K562 (cell line): ENCODE measurements around the gene HK2. TPM values are rescaled to one million over a fixed set of nuclear protein-coding genes. Genes with fewer than 3 reads are reported as not detected.

Experiments
- BHLHE40 ChIP-seq: IDR thresholded peaks from 2 replicates; pipeline ENCODE4 v1.6.1; 2011; ENCODE audit warnings: low read length, improper control_type of control experiment
- FUS ChIP-seq: fragments of 200-400 bp; formaldehyde crosslinking; optimal IDR thresholded peaks from 2 replicates; pipeline ENCODE3; 2017; ENCODE audit warnings: low read depth, low read length
- HNRNPLL ChIP-seq: fragments of 200-400 bp; formaldehyde crosslinking; IDR thresholded peaks from 2 replicates; pipeline ENCODE4 v1.6.1; 2017; ENCODE audit warnings: low read length, low read depth, mild to moderate bottlenecking; ENCODE audit not compliant: poor library complexity, severe bottlenecking
- MAZ ChIP-seq, 2 experiments: fragments of 450-650 bp in 1 of 2; sonication (generic) in 1 of 2; formaldehyde crosslinking; IDR thresholded peaks in 1 of 2; conservative IDR thresholded peaks in 1 of 2; 2 replicates each; pipeline versions ENCODE4 v1.4.0 to v1.5.0; 2020; ENCODE audit warnings: mild to moderate bottlenecking in 1 of 2, missing genetic modification reagents in 1 of 2
- NCOR1 ChIP-seq: fragments of 450-650 bp; IDR thresholded peaks from 2 replicates; pipeline ENCODE4 v1.6.1; 2016; ENCODE audit warnings: mild to moderate bottlenecking, moderate library complexity
- NR1H2 ChIP-seq: sonication (generic); formaldehyde crosslinking; IDR thresholded peaks from 2 replicates; pipeline ENCODE4 v1.4.0; 2020; ENCODE audit warnings: mild to moderate bottlenecking, missing genetic modification reagents
- NRF1 ChIP-seq, 2 experiments: fragments of 450-650 bp; IDR thresholded peaks in 1 of 2; conservative IDR thresholded peaks in 1 of 2; 2 replicates each; pipeline ENCODE4 v1.6.1; 2014; ENCODE audit warnings: mild to moderate bottlenecking in 2 of 2
- POLR2G ChIP-seq: fragments of 200-400 bp; formaldehyde crosslinking; IDR thresholded peaks from 2 replicates; pipeline ENCODE4 v1.6.1; 2017; ENCODE audit warnings: low read depth, mild to moderate bottlenecking, antibody characterized with exemption, low read length, moderate library complexity
- RAD21 ChIP-seq, 2 experiments: fragments of 250-450 bp in 1 of 2; fragments of 450-650 bp in 1 of 2; sonication (Bioruptor Pico) in 1 of 2; formaldehyde crosslinking in 1 of 2; IDR thresholded peaks in 1 of 2; conservative IDR thresholded peaks in 1 of 2; 2 replicates each; pipeline versions ENCODE4 v1.4.0 to v1.8.0; 2020 to 2022; ENCODE audit warnings: mild to moderate bottlenecking in 2 of 2, moderate library complexity in 1 of 2
- RB1 ChIP-seq: fragments of 450-650 bp; IDR thresholded peaks from 2 replicates; pipeline ENCODE4 v1.6.1; 2017; ENCODE audit warnings: low read depth, mild to moderate bottlenecking
- STAG1 ChIP-seq: sonication (generic); formaldehyde crosslinking; IDR thresholded peaks from 2 replicates; pipeline ENCODE4 v1.5.0; 2020; ENCODE audit warnings: missing genetic modification reagents, borderline replicate concordance
- ZBTB7A ChIP-seq: IDR thresholded peaks from 2 replicates; pipeline ENCODE4 v1.6.1; 2011; ENCODE audit warnings: low read depth, mild to moderate bottlenecking, low read length, moderate library complexity, borderline replicate concordance; ENCODE audit not compliant: control insufficient read depth
- ZNF561 ChIP-seq: fragments of 450-650 bp; formaldehyde crosslinking; conservative IDR thresholded peaks from 2 replicates; pipeline ENCODE4 v1.4.0; 2020; ENCODE audit warnings: mild to moderate bottlenecking, moderate library complexity
- polyA plus RNA-seq, 8 experiments: library from polyadenylated mRNA; depleted of rRNA in 4 of 8; stranded (reverse) in 5 of 8; unstranded in 3 of 8; fragments of >200 nt; fragmentation: Nextera tagmentation in 2 of 8; fragmentation: Illumina TruSeq in 1 of 8; extraction: Ambion mirVana in 2 of 8; extraction: Trizol in 1 of 8; gene quantifications; 2 replicates each; pipeline versions ENCODE4 v1.2.1 to v1.2.3, GENCODE V29; 2011 to 2014; ENCODE audit warnings: inconsistent platforms in 1 of 8, missing spikeins in 1 of 8
- total RNA-seq, 7 experiments: library from RNA; depleted of rRNA in 6 of 7; stranded (reverse); fragments of >200 nt in 6 of 7; fragmentation: Illumina TruSeq in 2 of 7; extraction: Trizol in 2 of 7; gene quantifications; 2 replicates each; pipeline versions ENCODE4 v1.2.1 to v1.2.3, GENCODE V29; 2011 to 2021; ENCODE audit warnings: low replicate concordance in 1 of 7
- TF ChIP-seq, protein P1 (sequence below), 3 experiments: IDR thresholded peaks in 2 of 3; conservative IDR thresholded peaks in 1 of 3; 2 replicates each; pipeline ENCODE4 v1.5.1; 2011 to 2012; ENCODE audit warnings: low read length in 3 of 3, mild to moderate bottlenecking in 3 of 3, control low read depth in 2 of 3, improper control_type of control experiment in 1 of 3, inconsistent platforms in 1 of 3, low read depth in 1 of 3, mixed read lengths in 1 of 3, moderate library complexity in 1 of 3; ENCODE audit not compliant: insufficient read depth in 2 of 3
- TF ChIP-seq, protein P2 (sequence below): sonication (generic); formaldehyde crosslinking; IDR thresholded peaks from 2 replicates; pipeline ENCODE4 v1.8.0; 2022; ENCODE audit warnings: missing genetic modification reagents, mild to moderate bottlenecking, moderate library complexity, borderline replicate concordance
- TF ChIP-seq, protein P3 (sequence below): IDR thresholded peaks from 2 replicates; pipeline ENCODE4 v1.6.1; 2011; ENCODE audit warnings: borderline replicate concordance, low read depth, mild to moderate bottlenecking, moderate library complexity, low read length; ENCODE audit not compliant: insufficient read depth, poor library complexity, severe bottlenecking
- TF ChIP-seq, protein P4 (sequence below): fragments of 450-650 bp; formaldehyde crosslinking; IDR thresholded peaks from 2 replicates; pipeline ENCODE4 v1.4.0; 2020; ENCODE audit warnings: mild to moderate bottlenecking, moderate library complexity
- TF ChIP-seq, protein P5 (sequence below): fragments of 250-450 bp; sonication (Bioruptor Pico); IDR thresholded peaks from 2 replicates; pipeline ENCODE4 v1.8.0; 2021; ENCODE audit warnings: moderate library complexity, mild to moderate bottlenecking, inconsistent platforms

Gene HK2
- total and polyA plus RNA-seq, 9 of the 15 experiments (the other 6 are each of a cell fraction or from before 2014, with no cell fraction given) = 4.7 to 56.0 (median 19.9) TPM

DNA sequence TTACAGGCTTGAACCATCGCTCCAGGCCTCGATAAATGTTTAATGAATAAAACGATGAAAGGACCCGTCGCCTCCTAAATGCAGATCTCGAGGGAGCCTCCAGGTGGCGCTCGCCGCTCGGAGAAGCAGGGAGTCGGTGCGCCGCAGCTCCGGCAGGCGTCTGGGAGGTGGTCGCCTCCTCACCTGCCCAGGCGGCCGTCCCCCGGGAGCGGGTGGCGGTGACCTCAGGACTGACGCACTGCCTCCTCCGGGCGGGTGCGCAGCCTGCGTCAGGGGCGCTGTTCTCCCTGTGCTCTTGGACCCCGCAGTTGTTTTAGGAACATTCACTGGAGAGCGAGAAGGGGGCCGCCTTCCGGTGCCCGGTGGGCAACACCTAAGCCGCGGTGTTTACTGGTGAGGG, 85.9 kb downstream of the HK2 start (continued):
- TF ChIP-seq, protein P1, sequence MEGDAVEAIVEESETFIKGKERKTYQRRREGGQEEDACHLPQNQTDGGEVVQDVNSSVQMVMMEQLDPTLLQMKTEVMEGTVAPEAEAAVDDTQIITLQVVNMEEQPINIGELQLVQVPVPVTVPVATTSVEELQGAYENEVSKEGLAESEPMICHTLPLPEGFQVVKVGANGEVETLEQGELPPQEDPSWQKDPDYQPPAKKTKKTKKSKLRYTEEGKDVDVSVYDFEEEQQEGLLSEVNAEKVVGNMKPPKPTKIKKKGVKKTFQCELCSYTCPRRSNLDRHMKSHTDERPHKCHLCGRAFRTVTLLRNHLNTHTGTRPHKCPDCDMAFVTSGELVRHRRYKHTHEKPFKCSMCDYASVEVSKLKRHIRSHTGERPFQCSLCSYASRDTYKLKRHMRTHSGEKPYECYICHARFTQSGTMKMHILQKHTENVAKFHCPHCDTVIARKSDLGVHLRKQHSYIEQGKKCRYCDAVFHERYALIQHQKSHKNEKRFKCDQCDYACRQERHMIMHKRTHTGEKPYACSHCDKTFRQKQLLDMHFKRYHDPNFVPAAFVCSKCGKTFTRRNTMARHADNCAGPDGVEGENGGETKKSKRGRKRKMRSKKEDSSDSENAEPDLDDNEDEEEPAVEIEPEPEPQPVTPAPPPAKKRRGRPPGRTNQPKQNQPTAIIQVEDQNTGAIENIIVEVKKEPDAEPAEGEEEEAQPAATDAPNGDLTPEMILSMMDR (IDR thresholded peaks at IDR 0.05 in 2 of 3, conservative IDR thresholded peaks at IDR 0.05 in 1 of 3; ENCODE audit: insufficient read depth in 2 of 3, low read depth in 1 of 3, low read length in 3 of 3) = peak; percentile 83 to 93 (median 89)
- no peak for TF ChIP-seq ZNF561
- TF ChIP-seq HNRNPLL = peak; percentile 71
- TF ChIP-seq, protein P2, sequence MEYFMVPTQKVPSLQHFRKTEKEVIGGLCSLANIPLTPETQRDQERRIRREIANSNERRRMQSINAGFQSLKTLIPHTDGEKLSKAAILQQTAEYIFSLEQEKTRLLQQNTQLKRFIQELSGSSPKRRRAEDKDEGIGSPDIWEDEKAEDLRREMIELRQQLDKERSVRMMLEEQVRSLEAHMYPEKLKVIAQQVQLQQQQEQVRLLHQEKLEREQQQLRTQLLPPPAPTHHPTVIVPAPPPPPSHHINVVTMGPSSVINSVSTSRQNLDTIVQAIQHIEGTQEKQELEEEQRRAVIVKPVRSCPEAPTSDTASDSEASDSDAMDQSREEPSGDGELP (CRISPR knock-in tag) = peak; percentile 45; the same call in 1 of the 2 replicates
- peak; percentile 63; the same call in 1 of the 2 replicates for TF ChIP-seq STAG1 (CRISPR knock-in tag)
- TF ChIP-seq, protein P3, sequence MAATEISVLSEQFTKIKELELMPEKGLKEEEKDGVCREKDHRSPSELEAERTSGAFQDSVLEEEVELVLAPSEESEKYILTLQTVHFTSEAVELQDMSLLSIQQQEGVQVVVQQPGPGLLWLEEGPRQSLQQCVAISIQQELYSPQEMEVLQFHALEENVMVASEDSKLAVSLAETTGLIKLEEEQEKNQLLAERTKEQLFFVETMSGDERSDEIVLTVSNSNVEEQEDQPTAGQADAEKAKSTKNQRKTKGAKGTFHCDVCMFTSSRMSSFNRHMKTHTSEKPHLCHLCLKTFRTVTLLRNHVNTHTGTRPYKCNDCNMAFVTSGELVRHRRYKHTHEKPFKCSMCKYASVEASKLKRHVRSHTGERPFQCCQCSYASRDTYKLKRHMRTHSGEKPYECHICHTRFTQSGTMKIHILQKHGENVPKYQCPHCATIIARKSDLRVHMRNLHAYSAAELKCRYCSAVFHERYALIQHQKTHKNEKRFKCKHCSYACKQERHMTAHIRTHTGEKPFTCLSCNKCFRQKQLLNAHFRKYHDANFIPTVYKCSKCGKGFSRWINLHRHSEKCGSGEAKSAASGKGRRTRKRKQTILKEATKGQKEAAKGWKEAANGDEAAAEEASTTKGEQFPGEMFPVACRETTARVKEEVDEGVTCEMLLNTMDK = peak; percentile 35
- TF ChIP-seq ZBTB7A = peak; percentile 76; the same call in 1 of the 2 replicates
- peak; percentile 72 for TF ChIP-seq RB1
- TF ChIP-seq MAZ (CRISPR knock-in tag; conservative IDR thresholded peaks at IDR 0.05 in 1 of 2, IDR thresholded peaks at IDR 0.05 in 1 of 2) = peak in 1 of 2 experiments; percentile 42; a peak in 1 of 4 replicates
- TF ChIP-seq NR1H2 (CRISPR knock-in tag) = no peak
- TF ChIP-seq BHLHE40 = 0 out of 2 replicates have a peak, but pooled peaks have one; percentile 20
- TF ChIP-seq NRF1 (conservative IDR thresholded peaks at IDR 0.05 in 1 of 2, IDR thresholded peaks at IDR 0.05 in 1 of 2) = 0 out of 4 replicates have a peak, but pooled peaks of 1 of the 2 experiments have one; percentile 23
- peak; percentile 85 to 94 for TF ChIP-seq RAD21 (CRISPR knock-in tag; conservative IDR thresholded peaks at IDR 0.05 in 1 of 2, IDR thresholded peaks at IDR 0.05 in 1 of 2)
- peak; percentile 53 for TF ChIP-seq POLR2G
- TF ChIP-seq FUS = no peak
- TF ChIP-seq NCOR1 = no peak
- TF ChIP-seq, protein P4, sequence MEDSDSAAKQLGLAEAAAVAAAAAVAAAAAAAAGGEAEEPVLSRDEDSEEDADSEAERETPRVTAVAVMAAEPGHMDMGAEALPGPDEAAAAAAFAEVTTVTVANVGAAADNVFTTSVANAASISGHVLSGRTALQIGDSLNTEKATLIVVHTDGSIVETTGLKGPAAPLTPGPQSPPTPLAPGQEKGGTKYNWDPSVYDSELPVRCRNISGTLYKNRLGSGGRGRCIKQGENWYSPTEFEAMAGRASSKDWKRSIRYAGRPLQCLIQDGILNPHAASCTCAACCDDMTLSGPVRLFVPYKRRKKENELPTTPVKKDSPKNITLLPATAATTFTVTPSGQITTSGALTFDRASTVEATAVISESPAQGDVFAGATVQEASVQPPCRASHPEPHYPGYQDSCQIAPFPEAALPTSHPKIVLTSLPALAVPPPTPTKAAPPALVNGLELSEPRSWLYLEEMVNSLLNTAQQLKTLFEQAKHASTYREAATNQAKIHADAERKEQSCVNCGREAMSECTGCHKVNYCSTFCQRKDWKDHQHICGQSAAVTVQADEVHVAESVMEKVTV (CRISPR knock-in tag) = peak; percentile 78
- TF ChIP-seq, protein P5, sequence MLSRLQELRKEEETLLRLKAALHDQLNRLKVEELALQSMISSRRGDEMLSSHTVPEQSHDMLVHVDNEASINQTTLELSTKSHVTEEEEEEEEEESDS (CRISPR knock-in tag) = no peak
